D341Med (cell line): ENCODE measurements around the gene COTL1.
A peak's percentile ranks its signal among the peaks of the same experiment; 100 is the strongest.

Experiments
- DNase-seq: peaks from one replicate; pipeline ENCODE4 v3.0.0; 2012; ENCODE audit warnings: low spot score

The COTL1 gene

DNA sequence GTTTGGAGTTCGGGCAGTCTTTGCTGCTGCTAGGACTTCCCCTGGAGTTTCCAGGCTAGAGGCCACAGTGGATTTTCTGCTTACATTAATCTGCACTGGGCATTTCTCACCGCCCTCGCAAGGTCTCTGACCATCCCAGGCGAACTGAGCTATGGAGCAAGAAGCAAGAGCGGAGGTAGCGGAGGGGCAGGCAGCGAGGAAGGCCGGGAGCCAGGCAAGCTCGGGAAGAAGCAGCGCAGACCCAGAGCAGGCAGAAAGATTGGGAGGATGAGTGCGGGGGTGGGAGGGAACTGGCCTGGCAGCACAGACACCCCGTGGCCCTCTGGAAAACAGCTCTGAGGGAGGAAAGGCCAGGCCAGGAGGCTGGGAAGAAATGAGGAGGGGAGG lies 3.8 kb downstream of the COTL1 start:
- DNase-seq: no peak

DNA sequence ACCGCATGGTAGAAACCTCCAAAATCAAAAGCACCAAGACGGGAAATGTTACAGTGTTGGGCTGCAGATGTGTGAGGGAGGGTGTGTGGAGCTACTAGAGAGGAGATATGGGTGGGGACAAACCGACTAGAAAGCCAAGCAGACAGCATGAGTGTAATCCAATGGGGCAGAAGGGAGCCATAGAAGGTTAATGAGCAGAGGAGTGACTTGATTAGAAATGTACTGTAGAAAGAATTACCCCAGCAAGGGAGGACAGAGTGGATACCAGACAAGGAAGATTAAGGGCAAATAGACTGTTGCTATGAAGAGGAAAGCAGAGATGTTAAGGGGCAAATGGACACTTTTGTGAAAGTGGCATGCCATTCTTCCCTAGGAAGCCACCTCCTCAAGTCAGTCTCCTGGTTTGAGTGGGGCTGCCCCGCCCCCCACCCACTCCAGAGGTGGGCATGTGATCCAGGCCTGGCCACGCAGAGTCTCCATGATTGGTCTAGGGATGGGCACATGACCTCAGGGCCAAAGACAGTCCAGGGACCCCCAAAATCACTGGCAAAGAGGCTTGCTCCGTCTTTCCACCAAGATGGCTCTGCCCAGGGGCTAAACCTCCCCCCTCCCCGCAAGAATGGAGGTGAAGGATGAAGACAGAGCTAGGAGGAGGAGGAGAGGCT lies 4.3 kb downstream of the COTL1 start:
- DNase-seq: no peak

DNA sequence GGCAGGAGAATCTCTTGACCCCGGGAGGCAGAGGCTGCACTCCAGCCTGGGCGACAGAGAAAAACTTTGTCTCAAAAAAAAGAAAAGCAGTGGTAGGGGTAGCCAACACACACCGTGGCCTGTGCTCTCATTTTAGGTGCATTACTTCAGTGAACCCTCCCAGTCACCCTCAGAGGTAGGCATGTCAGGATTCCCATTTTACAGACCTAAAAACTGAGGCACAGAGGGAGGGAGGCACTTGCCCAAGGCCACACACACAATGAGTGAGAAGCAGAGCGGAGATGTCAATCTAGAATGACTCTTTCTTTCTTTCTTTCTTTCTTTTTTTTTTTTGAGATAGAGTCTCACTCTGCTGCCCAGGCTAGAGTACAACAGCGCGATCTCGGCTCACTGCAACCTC lies 5.2 kb downstream of the COTL1 start:
- DNase-seq: no peak

DNA sequence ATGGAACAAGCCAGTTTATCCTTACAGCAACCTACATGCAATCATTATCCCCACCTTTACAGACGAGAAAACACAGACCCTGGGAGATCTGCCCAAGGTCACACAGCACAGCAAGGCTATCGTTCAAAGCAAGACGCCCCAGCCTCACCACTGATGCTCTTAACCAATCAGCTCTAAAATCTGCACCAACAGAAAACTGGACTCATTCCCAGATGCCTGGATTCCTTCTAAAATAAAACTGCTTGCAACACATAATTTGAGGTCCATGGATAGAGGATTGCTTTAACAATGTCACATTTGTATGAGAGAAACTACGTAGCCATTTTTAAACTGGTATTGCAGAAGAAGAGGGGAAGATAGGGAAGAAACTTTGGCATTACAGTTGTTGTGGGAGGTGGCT lies 6.8 kb downstream of the COTL1 start:
- DNase-seq: no peak

DNA sequence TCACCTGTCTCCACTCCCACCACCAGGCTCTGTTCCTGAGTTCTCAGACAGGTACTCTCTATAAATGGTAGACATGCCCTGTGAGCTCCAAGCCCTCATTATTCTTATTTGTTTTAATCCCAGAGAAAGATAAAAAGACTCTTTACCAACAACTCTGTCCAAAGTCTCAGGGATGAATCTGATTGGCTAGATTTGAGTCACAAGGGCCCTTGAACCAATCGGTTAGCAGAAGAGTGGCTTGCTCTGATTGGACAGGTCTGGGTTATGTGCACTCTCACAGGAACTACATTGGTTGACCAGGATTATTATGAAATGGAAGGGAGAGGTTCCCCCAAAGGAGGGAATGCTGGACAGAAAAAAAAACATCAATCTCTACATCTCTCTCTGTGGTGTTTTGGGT lies 7.5 kb downstream of the COTL1 start:
- peak; percentile 9 for DNase-seq

DNA sequence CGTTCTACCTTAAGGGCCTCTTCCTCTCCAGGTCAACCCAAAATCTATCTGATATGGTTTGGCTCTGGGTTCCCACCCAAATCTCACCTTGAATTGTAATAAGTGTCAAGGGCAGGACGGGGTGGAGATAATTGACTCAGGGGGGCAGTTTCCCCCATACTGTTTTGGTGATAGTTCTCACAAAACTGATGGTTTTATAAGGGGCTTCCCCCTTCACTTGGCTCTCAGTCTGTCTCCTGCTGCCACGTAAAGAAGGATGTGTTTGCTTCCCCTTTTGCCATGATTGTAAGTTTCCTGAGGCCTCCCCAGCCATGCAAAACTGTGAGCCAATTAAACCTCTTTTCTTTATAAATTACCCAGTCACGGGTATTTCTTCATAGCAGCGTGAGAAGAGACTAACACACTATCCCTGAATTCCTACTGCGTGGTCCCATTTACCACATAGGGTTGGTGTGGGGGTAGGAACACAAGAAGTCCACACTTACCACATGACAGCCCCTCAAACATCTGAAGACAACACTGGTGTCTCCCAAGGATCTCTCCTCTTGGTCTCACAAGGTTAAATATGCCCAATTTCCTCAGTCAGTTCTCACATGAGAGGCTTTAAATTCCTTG lies 8.2 kb downstream of the COTL1 start:
- no peak for DNase-seq

DNA sequence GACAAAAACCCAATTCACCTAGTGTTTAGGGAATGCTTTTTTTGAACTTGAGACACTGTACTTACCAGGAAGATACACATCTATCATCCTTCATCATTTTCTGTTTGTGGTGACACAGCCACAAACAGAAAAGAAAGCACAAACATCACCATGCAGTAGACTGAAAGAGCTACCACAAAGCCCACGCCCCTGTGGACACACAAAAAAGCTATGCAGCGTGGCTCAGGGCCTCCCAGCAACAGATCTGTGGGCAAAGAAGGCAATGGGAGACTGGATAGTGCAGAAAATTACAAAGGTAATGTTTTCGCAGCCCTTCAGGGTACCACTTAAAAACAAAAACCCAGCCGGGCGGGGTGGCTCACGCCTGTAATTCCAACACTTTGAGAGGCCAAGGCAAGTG lies 9.6 kb downstream of the COTL1 start:
- peak; percentile 4 for DNase-seq

DNA sequence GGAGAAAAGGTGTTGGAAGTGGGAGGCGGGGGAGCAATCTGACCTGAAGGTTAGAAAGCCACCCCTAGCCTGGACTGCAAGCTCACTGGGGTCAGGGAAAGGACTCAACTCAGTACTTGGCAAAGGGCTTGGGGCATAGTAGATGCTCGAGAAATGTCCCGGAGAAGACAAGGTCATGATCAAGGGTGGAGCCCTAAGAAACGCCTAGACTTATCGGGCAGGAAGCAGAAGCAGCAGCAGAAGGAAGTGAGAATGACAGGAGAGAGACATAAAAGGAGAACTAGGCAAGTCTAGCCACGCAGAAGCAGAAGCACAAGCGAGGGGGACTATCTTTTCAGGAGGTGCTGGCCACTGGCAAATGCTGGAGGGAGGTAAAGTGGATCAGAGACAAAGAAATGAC lies 10.2 kb downstream of the COTL1 start:
- peak; percentile 2 for DNase-seq

DNA sequence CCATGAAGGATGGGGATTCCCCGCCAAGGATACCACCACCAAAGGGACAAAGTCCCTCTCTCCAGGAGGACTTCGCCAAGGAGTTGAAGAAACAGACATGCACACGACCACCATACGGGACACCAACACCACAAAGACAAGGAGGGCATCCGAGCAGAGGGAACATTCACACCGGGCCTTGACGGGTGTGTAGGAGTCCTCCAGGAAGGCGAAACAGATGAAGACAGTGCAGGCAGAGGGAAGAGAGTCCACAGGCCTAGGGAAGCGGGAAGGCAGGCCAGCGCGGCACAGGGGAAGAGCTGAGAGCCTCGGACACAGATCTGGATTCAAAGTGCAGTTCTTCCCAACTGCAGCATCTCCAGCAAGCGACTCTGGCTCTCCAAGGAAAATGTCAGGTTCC lies 10.8 kb downstream of the COTL1 start:
- no peak for DNase-seq

DNA sequence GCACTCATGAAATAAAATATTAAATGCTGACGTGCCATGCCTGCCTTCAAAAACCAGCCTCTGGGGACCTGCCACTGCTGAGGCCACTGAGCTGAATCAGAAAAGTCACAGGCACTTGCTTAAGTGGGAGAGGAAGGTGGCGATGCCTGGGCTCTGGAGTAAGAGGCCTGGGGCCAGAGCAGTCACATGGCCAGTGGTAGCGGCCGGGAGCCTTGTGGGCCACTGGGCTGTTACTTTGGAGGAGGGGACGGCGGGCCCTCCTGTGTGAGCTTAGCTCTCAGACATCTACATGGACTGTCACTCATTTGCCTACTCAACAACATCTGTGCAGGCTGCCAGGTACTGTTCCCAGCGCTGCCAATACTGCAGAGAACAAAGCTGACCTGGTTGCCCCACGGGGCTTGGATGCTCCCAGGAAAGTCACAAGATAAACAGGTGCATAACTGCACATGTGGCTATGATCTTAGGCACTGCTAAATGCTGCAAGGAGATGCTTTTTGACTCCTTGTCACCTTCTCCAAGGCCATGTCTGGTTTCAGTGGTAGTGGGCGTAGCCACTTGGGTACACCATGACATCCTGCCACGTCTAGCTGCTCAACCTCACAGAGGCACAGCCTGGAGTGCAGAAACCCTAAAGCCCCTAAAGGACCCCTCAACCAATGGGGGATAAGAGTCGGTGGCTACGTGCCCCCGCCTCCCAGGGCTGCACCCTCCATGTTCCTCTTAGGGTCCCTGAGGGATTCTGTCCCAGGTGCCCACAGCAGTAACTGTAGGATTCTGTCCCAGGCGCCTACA lies 11.6 kb downstream of the COTL1 start:
- DNase-seq: no peak

DNA sequence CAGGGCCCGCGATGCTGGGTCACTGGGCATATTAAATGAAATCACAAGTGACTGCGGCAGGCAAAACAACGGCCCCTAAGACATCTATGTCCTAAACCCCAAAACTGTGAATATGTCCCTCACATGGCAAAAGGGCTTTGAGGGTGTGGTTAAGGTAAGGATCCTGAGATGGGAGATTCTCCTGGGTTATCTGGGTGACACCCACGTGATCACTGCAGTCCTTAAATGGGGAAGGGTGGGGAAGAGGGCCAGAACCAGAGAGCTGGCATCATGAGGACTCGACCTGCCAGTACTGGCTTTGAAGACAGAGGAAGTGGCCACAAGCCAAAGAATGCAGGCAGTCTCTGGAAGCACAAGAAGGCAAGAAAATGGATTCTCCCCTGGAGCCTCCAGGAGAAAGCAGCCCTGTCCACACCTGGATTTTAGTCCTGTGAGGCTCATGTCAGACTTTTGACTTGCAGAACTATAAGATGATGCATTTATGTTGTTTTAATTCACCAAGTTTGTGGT lies 12.5 kb downstream of the COTL1 start:
- DNase-seq: no peak

DNA sequence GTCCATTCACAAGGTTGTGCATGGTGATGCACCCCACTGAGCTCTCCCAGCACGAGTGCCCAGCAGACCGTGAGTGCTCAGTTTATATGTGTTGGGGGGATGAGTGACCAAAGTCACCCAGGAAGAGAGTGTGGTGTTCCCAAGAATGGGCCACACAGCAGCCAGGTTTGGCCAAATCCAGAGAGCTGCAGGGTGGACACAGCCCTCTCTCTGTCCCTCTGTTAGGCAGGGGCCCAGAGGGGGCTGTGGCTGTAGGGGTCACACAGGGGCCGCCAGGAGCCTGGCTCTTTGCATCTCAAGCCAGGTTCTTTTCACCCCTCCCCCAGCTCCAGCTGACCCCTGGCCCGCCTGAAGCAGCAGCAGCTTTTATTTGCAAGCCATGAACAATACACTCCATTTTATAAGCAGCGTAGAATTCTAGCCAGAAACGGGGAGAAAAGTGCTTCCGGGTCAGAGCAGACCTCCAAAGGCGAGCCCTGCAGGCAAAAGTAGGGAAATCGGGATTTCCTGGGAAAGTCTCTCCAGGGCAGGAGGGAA lies 13.3 kb downstream of the COTL1 start:
- DNase-seq: no peak

DNA sequence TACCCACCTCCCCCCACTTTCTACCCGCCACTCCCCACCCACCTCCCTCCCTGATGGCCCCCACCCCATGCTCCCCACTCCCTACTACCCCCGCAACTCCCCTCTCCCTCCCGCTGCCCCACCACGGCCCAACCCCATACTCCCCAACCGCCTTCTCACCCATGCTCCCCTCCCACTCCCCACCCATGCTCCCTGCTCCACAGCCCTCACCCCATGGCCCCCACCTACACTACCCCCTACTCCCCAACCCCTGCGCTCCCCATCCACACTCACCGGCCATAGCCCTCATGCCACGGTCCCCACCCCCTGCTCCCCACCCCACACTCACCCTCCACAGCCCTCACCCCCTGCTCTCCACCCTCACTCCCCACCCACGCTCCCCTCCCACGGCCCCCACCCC lies 13.9 kb downstream of the COTL1 start:
- DNase-seq: no peak

DNA sequence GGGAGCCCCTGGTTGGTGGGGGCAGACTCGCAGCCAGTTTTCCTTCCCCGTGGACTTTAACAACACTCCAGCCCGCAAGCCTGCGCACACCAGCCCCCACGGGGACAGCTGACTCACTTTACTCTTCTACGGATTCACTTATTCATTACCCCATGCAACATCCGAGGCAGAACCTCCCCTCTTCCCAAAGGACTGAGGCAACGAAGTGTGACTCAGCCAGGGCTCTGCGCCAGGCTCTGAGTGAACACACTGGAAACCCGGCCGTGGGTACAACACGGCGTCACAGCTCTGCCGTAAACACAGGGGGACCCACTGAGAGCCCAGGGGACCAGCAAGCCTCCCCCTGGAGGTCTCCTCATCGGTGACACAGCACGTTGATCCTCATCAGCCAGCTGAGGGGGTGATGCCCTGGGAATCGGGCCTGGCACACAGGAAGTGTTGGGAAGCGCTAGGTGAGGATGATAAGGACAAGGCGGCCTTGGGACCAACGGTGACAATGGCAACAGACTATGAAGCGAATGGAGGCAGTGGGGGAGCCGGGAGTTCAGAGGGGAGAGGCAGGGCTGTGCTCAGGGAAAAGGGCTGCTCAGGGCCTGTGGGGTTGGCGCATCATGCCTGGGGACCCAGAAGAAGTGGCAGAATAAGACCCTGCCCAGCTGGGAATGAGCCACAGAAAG lies 14.6 kb downstream of the COTL1 start:
- no peak for DNase-seq

DNA sequence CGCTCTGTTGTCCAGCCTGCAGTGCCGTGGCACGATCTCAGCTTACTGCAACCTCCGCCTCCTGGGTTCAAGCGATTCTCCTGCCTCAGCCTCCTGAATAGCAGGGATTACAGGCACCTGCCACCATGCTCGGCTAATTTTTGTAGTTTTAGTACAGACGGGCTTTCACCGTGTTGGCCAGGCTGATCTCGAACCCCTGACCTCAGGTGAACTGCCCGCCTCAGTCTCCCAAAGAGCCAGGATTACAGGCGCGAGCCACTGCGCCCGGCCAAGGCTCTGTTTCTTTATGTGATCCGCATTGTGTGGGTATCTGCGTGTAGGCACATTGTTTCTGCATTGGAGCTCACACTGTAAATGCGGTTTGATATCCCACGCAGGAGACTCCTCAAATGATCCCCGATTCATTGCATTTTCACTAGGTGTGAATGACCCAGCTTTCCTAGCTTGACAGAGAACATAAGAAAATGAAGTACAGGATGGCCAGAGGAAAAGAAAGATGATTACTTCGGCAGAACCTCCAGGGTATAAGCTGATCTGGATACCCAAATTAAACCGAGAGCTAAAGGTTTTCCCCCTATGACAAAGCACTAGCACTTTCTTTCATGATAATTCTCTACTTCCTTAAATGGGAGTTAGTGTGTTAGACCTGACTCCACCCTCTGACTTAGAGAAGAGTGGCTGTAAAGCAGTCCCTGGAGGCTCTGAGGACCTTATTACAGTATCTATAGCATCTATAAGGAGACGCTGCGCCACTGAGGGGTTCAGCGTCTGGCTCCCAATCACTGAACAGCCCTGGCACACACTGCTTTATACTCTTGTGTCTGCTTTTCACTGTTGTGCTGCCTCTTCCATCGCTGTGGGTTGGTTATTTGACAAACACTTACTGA lies 17.3 kb downstream of the COTL1 start:
- DNase-seq: peak; percentile 62

DNA sequence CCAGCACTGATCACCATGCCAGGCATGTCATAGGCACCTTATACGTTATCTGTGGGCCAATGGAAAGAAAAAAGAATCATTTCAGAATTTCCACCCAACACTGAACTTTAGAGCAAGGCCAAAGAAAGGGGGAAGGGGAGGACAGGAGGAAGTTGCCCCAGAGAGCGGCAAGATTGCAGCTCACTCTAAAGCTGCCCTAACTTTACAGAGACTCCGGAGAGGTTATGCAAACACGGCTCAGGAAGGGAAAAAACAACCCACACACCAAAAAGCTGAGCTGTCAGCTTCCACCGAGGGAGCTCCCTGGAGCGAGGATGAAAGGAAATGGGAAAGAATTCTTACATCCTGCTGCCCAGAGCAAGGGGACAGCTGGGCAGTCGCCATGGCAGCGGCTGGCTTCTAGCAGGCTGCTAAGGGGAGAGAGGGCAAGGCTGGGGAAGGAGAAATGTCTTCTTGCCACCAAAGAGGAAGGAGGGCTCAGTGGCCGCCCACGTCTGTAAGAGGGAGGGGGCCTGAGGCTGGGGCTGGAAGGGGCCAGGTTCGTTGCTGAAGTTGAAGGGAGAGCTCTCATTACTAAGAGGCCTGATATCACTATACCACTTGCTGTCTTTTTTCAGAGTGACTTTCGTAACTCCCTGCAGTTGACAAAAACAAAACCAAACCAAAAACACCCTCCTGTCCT lies 18.2 kb downstream of the COTL1 start:
- DNase-seq: no peak

DNA sequence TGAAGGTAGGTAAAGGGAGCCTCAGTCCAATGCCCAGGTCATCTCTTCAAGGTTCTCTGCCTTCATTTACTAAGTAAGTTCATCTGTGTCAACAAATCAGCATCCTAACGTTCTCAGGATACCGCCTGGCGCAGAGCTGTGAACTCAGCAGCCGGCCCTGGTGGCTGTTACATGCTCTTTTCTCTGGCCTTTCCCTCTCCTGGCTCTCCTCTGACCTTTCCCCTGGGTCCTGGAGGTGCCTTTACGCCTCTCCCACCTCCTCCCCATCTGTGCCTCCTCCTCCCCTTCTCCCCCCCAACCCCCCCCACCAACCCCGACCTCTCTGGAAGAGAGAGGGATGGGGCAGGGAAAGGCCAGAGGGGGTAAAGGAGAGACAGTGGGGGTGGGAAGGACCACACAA lies 19.5 kb downstream of the COTL1 start:
- no peak for DNase-seq

DNA sequence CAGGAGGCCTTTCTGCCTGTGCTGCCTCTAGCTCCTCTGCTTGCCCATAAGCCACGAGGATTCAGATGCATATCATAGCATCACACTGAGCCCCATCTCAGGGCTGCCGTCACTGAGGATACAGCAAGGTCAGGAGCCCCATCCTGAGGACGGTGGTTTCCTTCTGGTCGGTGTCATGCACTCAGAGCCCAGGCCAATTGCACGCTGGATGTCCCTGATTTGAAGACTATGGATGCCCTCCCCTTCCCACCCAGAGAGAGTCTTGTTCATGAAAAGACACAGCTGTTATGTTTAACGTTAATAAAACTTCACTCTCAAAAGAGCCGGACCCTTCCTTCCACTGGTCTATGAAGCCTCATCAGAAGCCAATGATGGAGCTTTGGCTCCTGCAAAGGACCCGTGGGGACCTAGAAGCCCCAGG lies 19.9 kb downstream of the COTL1 start:
- no peak for DNase-seq

DNA sequence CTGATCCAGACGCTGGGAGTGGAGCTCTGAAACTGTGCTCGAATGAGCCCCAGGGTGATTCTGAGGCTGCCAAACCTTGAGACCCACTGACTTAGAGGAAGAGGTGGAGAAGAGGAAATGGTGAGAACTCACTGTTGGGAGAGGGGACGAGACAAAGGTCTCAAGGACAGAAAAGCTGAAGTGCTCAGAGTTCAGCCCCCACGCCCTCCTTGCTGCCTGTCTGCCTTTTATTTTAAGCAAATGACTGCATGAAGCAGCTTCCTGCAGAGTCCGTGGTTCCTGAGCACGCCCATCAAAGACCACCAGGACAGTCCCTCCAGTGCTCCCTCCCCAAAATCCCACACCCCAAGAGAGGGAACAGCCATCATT lies 20.4 kb downstream of the COTL1 start:
- DNase-seq: no peak

DNA sequence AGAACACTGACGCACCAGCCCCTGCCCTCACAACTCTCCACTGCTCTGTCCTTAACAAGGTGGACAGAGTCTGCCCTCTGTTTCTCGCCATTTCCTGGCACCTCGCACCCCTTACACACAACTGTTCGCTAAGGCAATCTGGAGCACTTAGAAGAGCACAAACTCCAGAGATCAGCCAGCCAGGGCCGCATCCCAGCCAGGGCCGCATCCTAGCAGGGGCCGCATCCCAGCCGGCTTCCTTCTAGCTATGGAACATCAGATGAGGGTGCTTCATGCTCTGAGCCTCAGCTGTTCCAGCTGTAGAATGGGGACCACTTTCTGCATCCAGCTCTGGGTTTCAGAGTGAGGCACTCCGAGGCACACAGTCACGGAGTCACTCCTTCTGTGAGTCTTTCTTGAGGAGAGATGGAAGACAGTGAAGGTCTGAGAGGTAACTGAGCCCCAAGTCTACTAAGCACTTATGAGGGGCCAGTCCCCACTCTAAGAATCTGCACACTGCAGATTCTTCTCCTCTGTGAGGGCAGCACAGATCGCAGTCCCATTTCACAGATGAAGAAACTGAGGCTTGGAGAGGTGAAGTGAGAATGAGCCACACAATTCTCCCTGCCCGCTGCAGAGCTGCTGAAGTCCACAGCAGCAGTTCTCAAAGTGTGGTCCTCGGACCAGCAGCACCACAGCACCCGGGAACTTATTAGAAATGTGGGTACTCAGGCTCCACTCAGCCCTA lies 20.9 kb downstream of the COTL1 start:
- DNase-seq: no peak
